Tongue (tissue), 2 donors: ENCODE data around the gene TMEM207. TPM values are rescaled to one million over a fixed set of nuclear protein-coding genes. Genes with fewer than 3 reads are reported as not detected.

Experiments used
- DNase-seq: peaks from one replicate; pipeline ENCODE4 v3.0.0-alpha.2; 2015
- total RNA-seq: library from RNA; depleted of rRNA; stranded (reverse); fragments of >200 nt; gene quantifications from one replicate; pipeline ENCODE4 v1.2.3, GENCODE V29; 2014

TMEM207 gene
- total RNA-seq, 1 donor from 2014 or later: not detected

DNA sequence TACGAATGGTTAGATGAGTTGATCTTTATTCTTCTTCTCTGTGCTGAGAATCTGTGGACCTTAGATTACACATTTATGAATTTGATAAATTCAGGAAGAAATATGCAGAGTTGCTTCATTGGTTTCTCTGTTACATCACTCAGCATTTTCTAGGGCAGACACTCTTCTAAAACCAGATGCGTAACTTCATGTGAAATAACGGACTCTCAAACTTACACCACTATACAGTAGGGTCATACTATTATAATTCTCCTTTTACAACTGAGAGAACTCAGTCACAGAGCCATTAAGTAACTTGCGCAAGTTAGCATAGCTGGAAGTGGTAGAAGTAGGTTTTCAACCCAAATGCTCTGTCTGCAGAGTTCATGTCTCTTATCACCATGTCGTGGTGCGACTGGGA, 5.7 kb downstream of the TMEM207 start:
- no peak for DNase-seq

GRCh38 chr3:190443257-190443656, 6.4 kb downstream of the TMEM207 start:
- no peak for DNase-seq

- DNase-seq: no peak
Observed at GRCh38 chr3:190442240-190442639, 7.5 kb downstream of the TMEM207 start.

DNA sequence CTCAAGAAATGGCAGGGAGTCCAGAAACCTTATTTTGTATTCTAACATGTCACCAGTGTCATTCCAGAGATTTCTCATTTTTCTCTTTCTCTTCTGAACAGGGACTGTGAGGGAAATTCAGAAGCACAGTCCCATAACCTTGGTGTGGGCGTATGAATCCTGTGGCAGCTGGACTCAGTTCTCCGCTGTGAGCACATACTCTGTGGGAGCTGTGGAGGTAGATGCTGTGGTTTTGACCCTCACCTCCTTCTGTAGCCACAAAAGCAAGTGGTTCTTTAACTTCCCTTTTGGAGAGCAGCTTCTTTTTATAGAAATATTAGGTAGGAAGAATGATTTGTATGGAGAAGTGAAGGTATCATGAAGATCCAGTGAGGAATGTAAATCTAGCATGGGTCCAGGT, 13.4 kb downstream of the TMEM207 start:
- DNase-seq: no peak

- DNase-seq: no peak
Observed at GRCh38 chr3:190435618-190436017, 14.1 kb downstream of the TMEM207 start.

DNA sequence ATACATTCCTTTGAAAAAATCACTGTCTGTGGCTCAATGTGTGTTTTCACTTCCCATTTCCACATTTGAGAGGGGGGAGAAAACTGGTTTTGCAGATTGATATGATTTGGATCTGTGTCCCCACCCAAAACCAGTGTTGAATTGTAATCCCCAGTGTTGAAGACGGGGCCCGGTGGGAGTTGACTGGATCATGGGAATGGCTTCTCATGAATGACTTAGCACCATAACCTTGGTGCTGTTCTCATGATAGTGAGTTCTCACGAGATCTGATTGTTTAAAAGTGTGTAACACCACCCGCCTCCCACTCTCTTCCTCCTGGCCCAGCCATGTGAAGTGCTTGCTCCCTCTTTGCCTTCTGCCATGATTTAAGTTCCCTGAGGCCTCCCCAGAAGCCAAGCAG, 16.1 kb downstream of the TMEM207 start:
- DNase-seq: no peak

DNA sequence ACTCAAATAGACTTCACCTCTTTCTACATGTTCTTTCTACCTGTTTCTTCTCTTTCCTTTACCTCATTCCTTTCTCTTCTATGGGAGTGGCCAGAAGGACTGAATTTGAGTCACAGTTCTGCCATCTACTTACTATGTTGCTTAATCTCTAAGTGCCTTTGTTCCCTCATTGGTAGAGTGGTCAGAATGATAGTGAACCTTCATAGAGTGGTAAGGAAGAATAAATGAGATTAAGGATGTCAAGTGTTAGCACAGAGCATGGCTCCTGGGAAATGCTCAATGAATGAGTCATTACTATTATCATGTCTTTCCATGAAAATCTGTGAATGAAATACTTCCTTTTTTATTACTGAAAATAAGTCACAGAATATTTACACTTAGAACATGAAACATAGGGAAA, 17.5 kb downstream of the TMEM207 start:
- DNase-seq: no peak

DNA sequence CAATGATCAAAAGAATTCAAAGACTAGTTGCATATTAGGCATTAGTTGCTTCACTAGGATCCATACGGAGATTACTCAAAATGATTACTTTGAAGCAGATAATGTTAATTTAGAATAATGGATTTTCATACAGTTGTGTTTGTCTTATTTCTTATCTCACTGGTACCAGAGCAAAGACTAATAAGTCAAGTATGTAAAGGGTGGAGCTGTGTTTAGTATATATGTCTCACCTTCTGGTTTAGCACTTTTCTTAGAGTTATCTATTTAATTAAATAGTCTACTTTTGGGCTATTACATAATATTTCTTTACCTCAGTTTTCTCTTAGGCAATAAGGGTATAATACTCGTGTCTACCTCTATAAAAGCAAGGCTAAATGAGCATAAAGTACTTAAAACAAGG, 18.8 kb downstream of the TMEM207 start:
- DNase-seq: no peak

GRCh38 chr3:190429681-190430080, 20.0 kb downstream of the TMEM207 start:
- no peak for DNase-seq

GRCh38 chr3:190426806-190427507, 22.7 kb downstream of the TMEM207 start:
- DNase-seq: no peak

DNA sequence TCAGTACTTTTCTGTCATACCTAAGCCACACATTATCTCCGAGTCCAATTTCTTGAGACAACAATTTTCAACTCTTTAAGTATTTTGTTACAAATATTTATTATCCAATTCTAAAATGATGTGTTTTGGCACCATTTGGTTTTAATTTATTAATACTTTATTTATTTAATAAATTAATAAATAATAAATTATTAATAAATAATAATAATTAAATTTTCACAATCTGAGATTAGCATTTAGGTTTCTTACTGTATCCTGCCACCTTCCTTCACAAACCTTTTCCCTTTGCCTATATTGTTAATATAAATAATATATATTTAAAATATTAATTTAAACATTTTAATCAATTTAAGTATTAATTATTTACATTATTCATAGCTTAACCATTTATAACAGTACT, 23.9 kb downstream of the TMEM207 start:
- no peak for DNase-seq

- DNase-seq: peak; percentile 69
Observed at GRCh38 chr3:190424478-190425439, 24.9 kb downstream of the TMEM207 start.

DNA sequence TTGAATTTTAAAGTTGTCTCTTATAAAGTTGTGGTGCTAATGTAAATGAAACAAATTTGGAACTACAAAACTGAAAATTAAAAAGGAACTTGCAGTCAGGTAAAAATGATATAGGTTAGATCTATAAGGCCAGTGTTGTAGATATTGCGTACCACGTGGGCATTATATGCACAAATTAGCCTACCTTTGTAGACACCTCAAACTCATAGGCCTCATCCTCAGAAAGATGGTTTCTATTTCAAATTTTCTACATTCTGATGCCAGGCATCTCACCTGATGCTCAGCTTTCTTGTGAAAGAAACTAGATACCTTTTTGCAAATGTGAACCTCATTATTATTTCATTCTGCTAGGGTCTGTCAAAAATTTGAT, 25.6 kb downstream of the TMEM207 start:
- no peak for DNase-seq

DNA sequence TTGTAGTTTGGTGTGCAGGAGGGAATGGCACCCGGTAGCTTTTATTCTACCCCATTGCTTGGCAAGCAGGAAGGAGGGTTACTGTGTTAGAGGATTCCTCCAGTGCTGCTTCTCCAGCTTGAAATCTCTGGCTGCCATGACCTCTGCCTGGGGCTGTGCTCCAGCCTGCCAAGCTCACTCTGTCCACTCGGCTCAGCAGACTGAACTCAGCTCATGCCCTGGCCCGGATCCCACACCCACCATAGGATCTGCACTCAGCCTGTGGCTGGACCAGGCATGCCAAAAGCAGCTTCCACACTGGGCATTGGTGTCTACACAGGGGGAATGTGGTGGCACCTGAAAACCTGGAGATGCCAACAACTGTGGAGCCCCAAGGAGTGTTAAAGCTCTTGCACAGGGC, 35.4 kb downstream of the TMEM207 start:
- DNase-seq: no peak

GRCh38 chr3:190404715-190405114, 45.0 kb downstream of the TMEM207 start:
- no peak for DNase-seq

- DNase-seq: no peak
Observed at GRCh38 chr3:190401963-190402362, 47.7 kb downstream of the TMEM207 start.

GRCh38 chr3:190399677-190400076, 50.0 kb downstream of the TMEM207 start:
- DNase-seq: no peak

- DNase-seq: no peak
Observed at GRCh38 chr3:190397889-190398288, 51.8 kb downstream of the TMEM207 start.

DNA sequence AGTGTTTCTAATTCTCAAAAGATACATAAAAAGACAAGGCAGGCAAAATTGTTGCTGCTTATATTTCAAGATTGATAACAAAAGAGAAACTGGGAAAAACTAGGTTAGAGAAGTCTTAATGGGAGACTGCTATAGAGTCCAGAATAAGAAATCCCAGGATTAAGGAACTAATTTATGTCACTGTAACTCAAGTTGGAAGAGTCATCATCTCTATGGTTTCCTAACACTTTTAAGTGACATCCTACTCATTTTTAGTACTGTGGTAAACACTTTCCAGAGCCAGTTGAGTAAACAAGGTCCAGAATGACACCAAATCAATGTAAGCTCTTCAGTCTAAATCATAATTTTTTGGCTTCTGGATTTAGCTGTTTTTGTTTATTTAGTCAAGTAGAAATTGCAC, 53.7 kb downstream of the TMEM207 start:
- no peak for DNase-seq

DNA sequence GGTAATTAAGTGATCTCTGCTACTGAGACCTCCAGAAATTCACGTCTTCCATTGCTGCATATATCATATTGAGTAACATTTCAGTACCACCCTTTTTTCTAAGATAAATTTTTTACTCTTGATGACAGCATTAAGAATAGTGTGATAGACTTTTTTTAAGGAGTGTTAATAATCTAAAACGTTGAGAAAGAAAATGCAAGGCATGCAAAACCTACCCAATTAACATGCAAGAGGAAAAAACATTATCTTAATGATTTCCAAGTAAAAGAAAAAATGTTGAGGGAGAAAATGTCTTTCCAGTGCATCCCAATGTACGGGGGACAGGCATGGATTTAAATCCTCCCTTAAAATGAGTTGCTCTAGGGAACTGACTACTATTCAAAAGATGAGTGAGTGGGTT, 61.0 kb downstream of the TMEM207 start:
- no peak for DNase-seq

DNA sequence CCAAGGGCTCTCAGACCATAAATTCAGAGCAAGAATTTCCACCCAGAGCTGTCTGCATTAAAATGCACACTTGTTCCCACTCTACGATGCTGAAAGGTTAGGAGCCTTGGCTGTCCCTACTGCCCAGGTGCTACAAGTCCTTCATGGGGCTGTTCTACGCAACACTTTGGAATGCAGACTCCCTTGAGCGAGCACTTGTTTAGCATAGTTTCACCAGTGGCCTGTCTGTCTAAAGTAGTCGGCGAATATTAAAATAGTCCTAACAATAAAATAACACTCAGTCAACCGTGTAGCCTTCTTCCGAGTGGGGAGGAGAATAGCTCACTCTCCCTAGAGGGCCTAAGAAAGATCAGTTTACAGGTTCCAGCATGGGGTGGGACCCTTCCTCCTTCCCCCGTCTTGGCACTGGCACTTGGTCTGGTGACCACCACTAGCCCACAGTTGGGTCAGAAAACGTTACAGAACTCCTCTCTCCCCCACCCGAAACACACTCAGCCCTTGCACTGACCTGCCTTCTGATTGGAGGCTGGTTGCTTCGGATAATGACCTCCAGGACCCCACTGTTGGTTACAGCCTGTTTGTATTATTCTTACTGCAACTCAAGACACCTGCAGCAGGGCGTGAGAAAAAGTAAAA, 62.0 kb downstream of the TMEM207 start, which contains the start of gene CLDN16:
TSS of gene CLDN16 (plus strand) at position 586 of the 636 bp plus-strand sequence. CDS start 167 bp downstream, outside the sequence.
- no peak for DNase-seq

DNA sequence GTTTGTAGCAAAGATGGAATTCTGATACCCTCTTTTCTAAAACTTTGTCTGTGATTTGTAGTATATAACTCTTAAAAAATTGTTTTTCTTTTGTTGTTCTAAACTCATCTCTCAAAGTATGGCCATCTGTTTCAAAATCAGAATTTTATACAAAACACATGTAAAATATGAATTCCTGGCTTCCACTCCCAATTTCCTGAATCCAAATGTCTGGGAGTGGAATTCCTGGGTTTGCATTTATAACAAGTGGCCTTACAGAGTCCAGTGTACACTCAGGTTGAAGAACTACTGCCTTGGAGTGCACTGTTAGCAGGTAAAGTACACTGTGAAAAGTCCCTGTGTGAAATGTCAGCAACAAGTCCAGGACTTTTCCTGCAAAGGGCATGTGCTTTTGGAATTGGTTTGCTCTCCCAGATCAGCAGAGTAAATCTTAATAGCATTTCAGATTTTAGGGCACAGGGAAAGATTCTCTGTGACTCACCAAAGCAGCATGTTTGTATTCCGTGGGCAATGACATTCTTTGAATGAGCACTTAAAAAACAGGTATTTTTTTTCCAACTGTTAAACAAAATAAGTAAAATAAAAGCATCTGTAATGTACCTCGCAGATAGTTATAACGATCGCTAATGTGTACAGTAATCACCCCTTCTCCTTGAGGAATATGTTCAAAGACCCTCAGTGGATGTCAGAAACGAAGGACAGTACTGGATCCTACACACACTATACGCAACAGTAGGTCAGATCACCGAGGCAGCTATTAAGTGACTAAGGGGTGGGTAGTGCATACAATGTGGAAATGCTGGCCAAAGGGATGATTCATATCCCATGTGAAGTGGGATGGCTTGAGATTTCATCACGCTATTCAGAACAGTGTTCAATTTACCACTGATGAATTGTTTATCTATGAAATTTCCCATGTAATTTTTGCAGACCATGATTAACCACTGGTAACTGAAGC, 63.7 kb downstream of the TMEM207 start:
- DNase-seq: peak; percentile 3
